ENCODE results near the gene UGT1A10.
"Not testable (repeated sequence)": the region's sequence is repeated elsewhere in the genome, so short reads cannot be mapped to it uniquely, and the experiment has no call there.

UGT1A10 gene

GRCh38 chr2:233746475-233747282, 110.4 kb downstream of the UGT1A10 start:
- DNase-seq = no peak

- DNase-seq = no peak
Observed at GRCh38 chr2:233747283-233747544, 111.0 kb downstream of the UGT1A10 start.

GRCh38 chr2:233750689-233751088, 114.4 kb downstream of the UGT1A10 start:
- DNase-seq = not testable (repeated sequence)

GRCh38 chr2:233751212-233752009, 115.2 kb downstream of the UGT1A10 start:
- DNase-seq = not testable (repeated sequence)

- no peak for DNase-seq
Observed at GRCh38 chr2:233754872-233755611, 118.8 kb downstream of the UGT1A10 start.

GRCh38 chr2:233756429-233757081, 120.3 kb downstream of the UGT1A10 start:
- no peak for DNase-seq

- DNase-seq = no peak
Observed at GRCh38 chr2:233758141-233758540, 121.9 kb downstream of the UGT1A10 start.

- no peak for DNase-seq
Observed at GRCh38 chr2:233758849-233759248, 122.6 kb downstream of the UGT1A10 start.

- DNase-seq = no peak
Observed at GRCh38 chr2:233760043-233760442, 123.8 kb downstream of the UGT1A10 start, which contains the start of gene UGT1A1. UGT1A1 (plus strand) TSS chr2:233760270; CDS start chr2:233760288, 18 bp downstream.

- no peak for DNase-seq
Observed at GRCh38 chr2:233761040-233761769, 125.0 kb downstream of the UGT1A10 start.

GRCh38 chr2:233764264-233764663, 128.0 kb downstream of the UGT1A10 start:
- no peak for DNase-seq

GRCh38 chr2:233764761-233765160, 128.5 kb downstream of the UGT1A10 start:
- no peak for DNase-seq

GRCh38 chr2:233766416-233766815, 130.2 kb downstream of the UGT1A10 start:
- no peak for DNase-seq

- no peak for DNase-seq
Observed at GRCh38 chr2:233768076-233768475, 131.8 kb downstream of the UGT1A10 start.

GRCh38 chr2:233769260-233769659, 133.0 kb downstream of the UGT1A10 start:
- no peak for DNase-seq

- no peak for DNase-seq
Observed at GRCh38 chr2:233772153-233772552, 135.9 kb downstream of the UGT1A10 start.

- no peak for DNase-seq
Observed at GRCh38 chr2:233772583-233772982, 136.3 kb downstream of the UGT1A10 start.

GRCh38 chr2:233773854-233774253, 137.6 kb downstream of the UGT1A10 start:
- no peak for DNase-seq

GRCh38 chr2:233775414-233775813, 139.2 kb downstream of the UGT1A10 start:
- DNase-seq = no peak

- no peak for DNase-seq
Observed at GRCh38 chr2:233778030-233778429, 141.8 kb downstream of the UGT1A10 start, which contains the start of gene MROH2A. MROH2A (plus strand) TSS chr2:233778330; CDS start chr2:233779359, 1,029 bp downstream.

GRCh38 chr2:233779722-233780121, 143.5 kb downstream of the UGT1A10 start:
- no peak for DNase-seq

- no peak for DNase-seq
Observed at GRCh38 chr2:233780771-233781170, 144.5 kb downstream of the UGT1A10 start.

All from NCI-H774 (cell line).